ENCODE measurements around the gene ABCG1. TPM values are rescaled to one million over a fixed set of nuclear protein-coding genes. Genes with fewer than 3 reads are reported as not detected.

ABCG1 gene
- total and polyA plus RNA-seq, 2 experiments from 2014 or later = 1.3 to 4.4 TPM

DNA sequence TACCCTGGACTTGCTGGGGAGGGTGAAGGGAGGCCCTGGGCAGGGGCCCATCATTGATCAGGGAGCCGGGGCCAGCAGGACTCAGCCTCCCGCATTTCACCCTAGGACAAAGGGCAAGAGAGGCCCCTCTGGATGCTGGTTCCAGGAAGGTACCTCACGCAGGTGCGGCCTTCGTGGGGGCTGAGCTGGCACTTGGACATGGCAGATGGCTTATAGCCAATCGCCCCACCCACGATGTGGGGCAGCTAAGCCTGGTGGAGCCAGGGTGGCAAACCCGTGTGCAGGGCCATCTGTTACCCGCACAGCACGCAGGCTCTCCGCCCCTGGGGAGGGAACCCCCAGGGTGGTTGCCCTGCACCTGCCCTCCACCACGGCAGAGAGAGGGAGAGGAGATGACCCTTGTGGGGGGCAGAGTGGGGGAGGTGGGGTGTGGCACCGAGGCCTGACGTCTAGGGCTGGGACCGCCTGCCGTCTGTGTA is 93.7 kb downstream of the ABCG1 start:
- Mint-ChIP-seq H3K9me3 (no peaks in the 10 kb centered on the region), H3K4me3 (no peak overlapping the region), H3K4me1 (peaks cover 44% of the 10 kb centered on the region), H3K27ac (no peak overlapping the region), H3K36me3 (ENCODE audit: low read depth) (no peaks in the 10 kb centered on the region), H3K27me3 (ENCODE audit: insufficient read depth, low read depth, poor library complexity) (peaks cover 13% of the 10 kb centered on the region)
- ATAC-seq (no peak), DNase-seq (ENCODE audit: low spot score) (no peak)
- H3K27me3 ChIP-seq (ENCODE audit: insufficient read depth) = no peaks in the 10 kb centered on the region
- H4K20me1 ChIP-seq (replicated peaks; ENCODE audit: insufficient read depth) = no peaks in the 10 kb centered on the region
- no peak overlapping the region for H3K4me3 ChIP-seq
- TF ChIP-seq EZH2 (IDR thresholded peaks at IDR 0.05; ENCODE audit: low read depth, unreplicated experiment) (no peak), EZH2phosphoT487 (IDR thresholded peaks at IDR 0.05; ENCODE audit: unreplicated experiment) (no peak), ZNF114 (CRISPR knock-in tag; IDR thresholded peaks at IDR 0.05) (no peak), STAT1 (IDR thresholded peaks at IDR 0.05; ENCODE audit: unreplicated experiment) (no peak), JUNB (IDR thresholded peaks at IDR 0.05; ENCODE audit: unreplicated experiment) (no peak), POLR2AphosphoS5 (IDR thresholded peaks at IDR 0.05; ENCODE audit: low read depth) (no peak)
- TF ChIP-seq, protein P1, sequence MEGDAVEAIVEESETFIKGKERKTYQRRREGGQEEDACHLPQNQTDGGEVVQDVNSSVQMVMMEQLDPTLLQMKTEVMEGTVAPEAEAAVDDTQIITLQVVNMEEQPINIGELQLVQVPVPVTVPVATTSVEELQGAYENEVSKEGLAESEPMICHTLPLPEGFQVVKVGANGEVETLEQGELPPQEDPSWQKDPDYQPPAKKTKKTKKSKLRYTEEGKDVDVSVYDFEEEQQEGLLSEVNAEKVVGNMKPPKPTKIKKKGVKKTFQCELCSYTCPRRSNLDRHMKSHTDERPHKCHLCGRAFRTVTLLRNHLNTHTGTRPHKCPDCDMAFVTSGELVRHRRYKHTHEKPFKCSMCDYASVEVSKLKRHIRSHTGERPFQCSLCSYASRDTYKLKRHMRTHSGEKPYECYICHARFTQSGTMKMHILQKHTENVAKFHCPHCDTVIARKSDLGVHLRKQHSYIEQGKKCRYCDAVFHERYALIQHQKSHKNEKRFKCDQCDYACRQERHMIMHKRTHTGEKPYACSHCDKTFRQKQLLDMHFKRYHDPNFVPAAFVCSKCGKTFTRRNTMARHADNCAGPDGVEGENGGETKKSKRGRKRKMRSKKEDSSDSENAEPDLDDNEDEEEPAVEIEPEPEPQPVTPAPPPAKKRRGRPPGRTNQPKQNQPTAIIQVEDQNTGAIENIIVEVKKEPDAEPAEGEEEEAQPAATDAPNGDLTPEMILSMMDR (conservative IDR thresholded peaks at IDR 0.05; ENCODE audit: low read depth in 2 of 2) = no peak
- no peaks in the 10 kb centered on the region for H3K9me2 ChIP-seq (ENCODE audit: insufficient read depth)
- no peaks in the 10 kb centered on the region for H3F3A ChIP-seq (replicated peaks; ENCODE audit: low read depth)
- no peaks in the 10 kb centered on the region for H3K36me3 ChIP-seq (ENCODE audit: insufficient read depth)
- H2AFZ ChIP-seq = no peak overlapping the region
- H3K4me2 ChIP-seq = no peak overlapping the region
- H3K27ac ChIP-seq (ENCODE audit: low read depth) = no peak overlapping the region
- no peaks in the 10 kb centered on the region for H3K79me2 ChIP-seq (replicated peaks; ENCODE audit: insufficient read depth)
- peaks cover 11% of the 10 kb centered on the region; the same call in 1 of the 2 replicates for H3K4me1 ChIP-seq (ENCODE audit: insufficient read depth)

DNA sequence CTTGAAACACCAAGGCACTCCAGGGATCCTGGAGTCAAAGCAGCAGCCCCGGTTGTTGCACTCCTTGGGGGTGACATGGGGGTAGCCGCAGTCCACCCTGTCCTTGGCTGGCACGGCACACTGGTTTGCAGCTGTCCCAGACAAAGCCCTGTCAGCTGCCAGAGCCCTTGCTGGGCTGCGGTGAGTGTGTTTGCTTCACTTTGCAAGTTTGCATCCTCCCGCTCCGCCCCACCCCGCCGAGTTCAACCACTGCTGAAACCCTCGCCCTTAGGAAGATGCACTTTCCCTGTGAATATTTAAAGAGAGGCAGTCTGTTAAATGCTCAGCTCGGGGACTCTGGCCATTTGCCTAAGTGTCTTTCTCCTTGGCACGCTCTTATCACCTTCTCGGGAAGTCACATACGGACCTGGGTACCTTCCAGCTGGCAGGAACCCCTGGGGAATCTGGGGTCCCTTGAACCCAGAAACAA is 94.6 kb downstream of the ABCG1 start:
- Mint-ChIP-seq H3K4me3 (no peak overlapping the region; the same call in 2 of the 3 replicates), H3K36me3 (ENCODE audit: low read depth) (no peaks in the 10 kb centered on the region), H3K27ac (no peak overlapping the region)
- TF ChIP-seq, protein P2, sequence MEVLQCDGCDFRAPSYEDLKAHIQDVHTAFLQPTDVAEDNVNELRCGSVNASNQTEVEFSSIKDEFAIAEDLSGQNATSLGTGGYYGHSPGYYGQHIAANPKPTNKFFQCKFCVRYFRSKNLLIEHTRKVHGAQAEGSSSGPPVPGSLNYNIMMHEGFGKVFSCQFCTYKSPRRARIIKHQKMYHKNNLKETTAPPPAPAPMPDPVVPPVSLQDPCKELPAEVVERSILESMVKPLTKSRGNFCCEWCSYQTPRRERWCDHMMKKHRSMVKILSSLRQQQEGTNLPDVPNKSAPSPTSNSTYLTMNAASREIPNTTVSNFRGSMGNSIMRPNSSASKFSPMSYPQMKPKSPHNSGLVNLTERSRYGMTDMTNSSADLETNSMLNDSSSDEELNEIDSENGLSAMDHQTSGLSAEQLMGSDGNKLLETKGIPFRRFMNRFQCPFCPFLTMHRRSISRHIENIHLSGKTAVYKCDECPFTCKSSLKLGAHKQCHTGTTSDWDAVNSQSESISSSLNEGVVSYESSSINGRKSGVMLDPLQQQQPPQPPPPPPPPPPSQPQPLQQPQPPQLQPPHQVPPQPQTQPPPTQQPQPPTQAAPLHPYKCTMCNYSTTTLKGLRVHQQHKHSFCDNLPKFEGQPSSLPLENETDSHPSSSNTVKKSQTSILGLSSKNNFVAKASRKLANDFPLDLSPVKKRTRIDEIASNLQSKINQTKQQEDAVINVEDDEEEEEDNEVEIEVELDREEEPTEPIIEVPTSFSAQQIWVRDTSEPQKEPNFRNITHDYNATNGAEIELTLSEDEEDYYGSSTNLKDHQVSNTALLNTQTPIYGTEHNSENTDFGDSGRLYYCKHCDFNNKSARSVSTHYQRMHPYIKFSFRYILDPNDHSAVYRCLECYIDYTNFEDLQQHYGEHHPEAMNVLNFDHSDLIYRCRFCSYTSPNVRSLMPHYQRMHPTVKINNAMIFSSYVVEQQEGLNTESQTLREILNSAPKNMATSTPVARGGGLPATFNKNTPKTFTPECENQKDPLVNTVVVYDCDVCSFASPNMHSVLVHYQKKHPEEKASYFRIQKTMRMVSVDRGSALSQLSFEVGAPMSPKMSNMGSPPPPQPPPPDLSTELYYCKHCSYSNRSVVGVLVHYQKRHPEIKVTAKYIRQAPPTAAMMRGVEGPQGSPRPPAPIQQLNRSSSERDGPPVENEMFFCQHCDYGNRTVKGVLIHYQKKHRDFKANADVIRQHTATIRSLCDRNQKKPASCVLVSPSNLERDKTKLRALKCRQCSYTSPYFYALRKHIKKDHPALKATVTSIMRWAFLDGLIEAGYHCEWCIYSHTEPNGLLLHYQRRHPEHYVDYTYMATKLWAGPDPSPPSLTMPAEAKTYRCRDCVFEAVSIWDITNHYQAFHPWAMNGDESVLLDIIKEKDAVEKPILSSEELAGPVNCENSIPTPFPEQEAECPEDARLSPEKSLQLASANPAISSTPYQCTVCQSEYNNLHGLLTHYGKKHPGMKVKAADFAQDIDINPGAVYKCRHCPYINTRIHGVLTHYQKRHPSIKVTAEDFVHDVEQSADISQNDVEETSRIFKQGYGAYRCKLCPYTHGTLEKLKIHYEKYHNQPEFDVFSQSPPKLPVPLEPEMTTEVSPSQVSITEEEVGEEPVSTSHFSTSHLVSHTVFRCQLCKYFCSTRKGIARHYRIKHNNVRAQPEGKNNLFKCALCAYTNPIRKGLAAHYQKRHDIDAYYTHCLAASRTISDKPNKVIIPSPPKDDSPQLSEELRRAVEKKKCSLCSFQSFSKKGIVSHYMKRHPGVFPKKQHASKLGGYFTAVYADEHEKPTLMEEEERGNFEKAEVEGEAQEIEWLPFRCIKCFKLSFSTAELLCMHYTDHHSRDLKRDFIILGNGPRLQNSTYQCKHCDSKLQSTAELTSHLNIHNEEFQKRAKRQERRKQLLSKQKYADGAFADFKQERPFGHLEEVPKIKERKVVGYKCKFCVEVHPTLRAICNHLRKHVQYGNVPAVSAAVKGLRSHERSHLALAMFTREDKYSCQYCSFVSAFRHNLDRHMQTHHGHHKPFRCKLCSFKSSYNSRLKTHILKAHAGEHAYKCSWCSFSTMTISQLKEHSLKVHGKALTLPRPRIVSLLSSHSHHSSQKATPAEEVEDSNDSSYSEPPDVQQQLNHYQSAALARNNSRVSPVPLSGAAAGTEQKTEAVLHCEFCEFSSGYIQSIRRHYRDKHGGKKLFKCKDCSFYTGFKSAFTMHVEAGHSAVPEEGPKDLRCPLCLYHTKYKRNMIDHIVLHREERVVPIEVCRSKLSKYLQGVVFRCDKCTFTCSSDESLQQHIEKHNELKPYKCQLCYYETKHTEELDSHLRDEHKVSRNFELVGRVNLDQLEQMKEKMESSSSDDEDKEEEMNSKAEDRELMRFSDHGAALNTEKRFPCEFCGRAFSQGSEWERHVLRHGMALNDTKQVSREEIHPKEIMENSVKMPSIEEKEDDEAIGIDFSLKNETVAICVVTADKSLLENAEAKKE (CRISPR knock-in tag; IDR thresholded peaks at IDR 0.05) = no peak
- TF ChIP-seq ZNF331 (CRISPR knock-in tag; IDR thresholded peaks at IDR 0.05; ENCODE audit: low read depth) (no peak), STAT1 (IDR thresholded peaks at IDR 0.05; ENCODE audit: unreplicated experiment) (no peak), NANOG (IDR thresholded peaks at IDR 0.05; ENCODE audit: borderline replicate concordance) (no peak), ZNF114 (CRISPR knock-in tag; IDR thresholded peaks at IDR 0.05) (no peak), EZH2 (IDR thresholded peaks at IDR 0.05; ENCODE audit: low read depth, unreplicated experiment) (no peak), JUNB (IDR thresholded peaks at IDR 0.05; ENCODE audit: unreplicated experiment) (no peak), CREB1 (CRISPR knock-in tag; IDR thresholded peaks at IDR 0.05; ENCODE audit: low read depth) (no peak), EZH2phosphoT487 (IDR thresholded peaks at IDR 0.05; ENCODE audit: unreplicated experiment) (no peak)
- TF ChIP-seq, protein P3, sequence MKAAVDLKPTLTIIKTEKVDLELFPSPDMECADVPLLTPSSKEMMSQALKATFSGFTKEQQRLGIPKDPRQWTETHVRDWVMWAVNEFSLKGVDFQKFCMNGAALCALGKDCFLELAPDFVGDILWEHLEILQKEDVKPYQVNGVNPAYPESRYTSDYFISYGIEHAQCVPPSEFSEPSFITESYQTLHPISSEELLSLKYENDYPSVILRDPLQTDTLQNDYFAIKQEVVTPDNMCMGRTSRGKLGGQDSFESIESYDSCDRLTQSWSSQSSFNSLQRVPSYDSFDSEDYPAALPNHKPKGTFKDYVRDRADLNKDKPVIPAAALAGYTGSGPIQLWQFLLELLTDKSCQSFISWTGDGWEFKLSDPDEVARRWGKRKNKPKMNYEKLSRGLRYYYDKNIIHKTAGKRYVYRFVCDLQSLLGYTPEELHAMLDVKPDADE (IDR thresholded peaks at IDR 0.05) = no peak

More for the DNA sequence above, 94.6 kb downstream of the ABCG1 start:
- H3K9me2 ChIP-seq (ENCODE audit: insufficient read depth) = no peaks in the 10 kb centered on the region
- H4K20me1 ChIP-seq (replicated peaks; ENCODE audit: insufficient read depth) = no peaks in the 10 kb centered on the region
- H3K36me3 ChIP-seq (ENCODE audit: insufficient read depth) = no peaks in the 10 kb centered on the region
- H3K27ac ChIP-seq (ENCODE audit: low read depth) = no peak overlapping the region
- H3K4me1 Mint-ChIP-seq = peaks cover 49% of the 10 kb centered on the region
- H3K4me3 ChIP-seq = no peak overlapping the region
- H3F3A ChIP-seq (replicated peaks; ENCODE audit: low read depth) = no peaks in the 10 kb centered on the region
- no peaks in the 10 kb centered on the region for H3K27me3 ChIP-seq (ENCODE audit: insufficient read depth)
- peaks cover 13% of the 10 kb centered on the region for H3K27me3 Mint-ChIP-seq (ENCODE audit: insufficient read depth, low read depth, poor library complexity)
- peak; percentile 38 for ATAC-seq
- H2AFZ ChIP-seq = peak overlapping the region; percentile 86
- H3K4me1 ChIP-seq (ENCODE audit: insufficient read depth) = peaks cover 11% of the 10 kb centered on the region; the same call in 1 of the 2 replicates
- H3K9me3 Mint-ChIP-seq = no peaks in the 10 kb centered on the region
- DNase-seq (ENCODE audit: low spot score) = peak; percentile 61
- no peak overlapping the region for H3K4me2 ChIP-seq
- H3K79me2 ChIP-seq (replicated peaks; ENCODE audit: insufficient read depth) = no peaks in the 10 kb centered on the region

Data from GM23338 (cell line).